GM12878 (cell line): Measurements from ENCODE around the gene ABHD17C. TPM values are rescaled to one million over a fixed set of nuclear protein-coding genes. Genes with fewer than 3 reads are reported as not detected.

Experiments used
- ATAC-seq: fragments of 200-7000 bp; cut with Tn5 transposase; 3 replicates; pipeline ENCODE4 v1.9.1; 2020; ENCODE audit warnings: mild to moderate bottlenecking, moderate library complexity
- BruUV-seq: library from RNA; stranded (reverse); fragments of 400-500 nt; replicated peaks from 2 replicates; lab custom pipeline; 2021; lab: Mats Ljungman, UMichigan
- CTCF ChIA-PET: fragments of 300-600 bp; sonication (Branson Sonifier 250); formaldehyde crosslinking; extraction: SDS; loops from one replicate; lab custom pipeline; 2021; ENCODE audit warnings: inconsistent platforms; lab: Yijun Ruan, JAX
- POLR2A ChIA-PET: fragments of 350-600 bp; formaldehyde crosslinking; extraction: SDS; loops from one replicate; lab custom pipeline; 2021; ENCODE audit warnings: inconsistent platforms; lab: Charles Lee
- RAD21 ChIA-PET: fragments of 300-600 bp; sonication (Branson Sonifier 250); formaldehyde crosslinking; loops from one replicate; lab custom pipeline; 2023; ENCODE audit warnings: antibody characterized with exemption; ENCODE audit not compliant: unreplicated experiment; lab: Charles Lee
- SMC1A ChIA-PET: fragments of 300-600 bp; sonication (Branson Sonifier 250); formaldehyde crosslinking; loops from one replicate; lab custom pipeline; 2023; ENCODE audit not compliant: unreplicated experiment, uncharacterized antibody; lab: Charles Lee
- DNase-seq: peaks from one replicate; pipeline ENCODE4 v3.0.0-alpha.2; 2011; ENCODE audit warnings: low read depth, low spot score
- FAIRE-seq: peaks from 3 replicates; lab custom pipeline; 2011; peaks lifted over from hg19 to GRCh38; lab: Jason Lieb, UNC
- H2AFZ ChIP-seq: 2 replicates; pipeline ENCODE4 v1.6.0; 2011; ENCODE audit warnings: low read depth, low read length, control low read depth; ENCODE audit not compliant: control insufficient read depth
- H3K27ac ChIP-seq: 2 replicates; pipeline ENCODE4 v1.5.1; 2011; ENCODE audit warnings: control low read depth; ENCODE audit not compliant: control insufficient read depth, insufficient read depth
- H3K27me3 ChIP-seq, 2 experiments: replicated peaks in 1 of 2; 2 replicates each; pipeline versions ENCODE4 v1.6.0 to v1.6.1; 2011; ENCODE audit warnings: low read length in 1 of 2; ENCODE audit not compliant: control insufficient read depth in 2 of 2, insufficient read depth in 2 of 2
- H3K36me3 ChIP-seq, 2 experiments: 2 replicates each; pipeline ENCODE4 v1.5.1; 2011; ENCODE audit warnings: low read length in 1 of 2; ENCODE audit not compliant: control insufficient read depth in 2 of 2, insufficient read depth in 2 of 2
- H3K4me1 ChIP-seq: 2 replicates; pipeline ENCODE4 v1.6.1; 2011; ENCODE audit warnings: mild to moderate bottlenecking, low read length, moderate library complexity, mixed read lengths; ENCODE audit not compliant: control insufficient read depth, insufficient read depth
- H3K4me2 ChIP-seq: 2 replicates; pipeline ENCODE4 v1.6.0; 2011; ENCODE audit warnings: control low read depth; ENCODE audit not compliant: control insufficient read depth, insufficient read depth
- H3K4me3 ChIP-seq: fragments of 200-600 bp; sonication (generic); 2 replicates; pipeline ENCODE4 v1.5.1; 2016
- H3K79me2 ChIP-seq: 2 replicates; pipeline ENCODE4 v1.6.0; 2011; ENCODE audit warnings: low read length; ENCODE audit not compliant: control insufficient read depth, insufficient read depth
- H3K9ac ChIP-seq: 2 replicates; pipeline ENCODE4 v1.8.0; 2011; ENCODE audit warnings: low read length, control low read depth, mixed read lengths; ENCODE audit not compliant: control insufficient read depth, insufficient read depth
- H3K9me3 ChIP-seq: replicated peaks from 3 replicates; pipeline ENCODE4 v1.5.1; 2011; ENCODE audit warnings: mild to moderate bottlenecking, low read length; ENCODE audit not compliant: control insufficient read depth, insufficient read depth
- H4K20me1 ChIP-seq: 2 replicates; pipeline ENCODE4 v1.6.0; 2011; ENCODE audit not compliant: control insufficient read depth, insufficient read depth
- ASH2L ChIP-seq: fragments of 300-600, 200-600 bp; sonication (generic); IDR thresholded peaks from 2 replicates; pipeline ENCODE4 v1.6.1; 2017; ENCODE audit warnings: low read depth, mild to moderate bottlenecking, borderline replicate concordance
- HDAC6 ChIP-seq: fragments of 200-600 bp; sonication (generic); IDR thresholded peaks from one replicate; pipeline ENCODE4 v1.8.0; 2017; ENCODE audit warnings: antibody characterized with exemption; ENCODE audit not compliant: unreplicated experiment
- HDGF ChIP-seq: fragments of 450-650 bp; IDR thresholded peaks from 2 replicates; pipeline ENCODE4 v1.6.1; 2016; ENCODE audit warnings: antibody characterized with exemption
- KAT2A ChIP-seq: conservative IDR thresholded peaks from 2 replicates; pipeline ENCODE4 v1.6.1; 2011; ENCODE audit warnings: low read depth, low read length; ENCODE audit not compliant: control insufficient read depth
- LARP7 ChIP-seq: fragments of 450-650 bp; IDR thresholded peaks from 2 replicates; pipeline ENCODE4 v1.6.1; 2017; ENCODE audit warnings: mild to moderate bottlenecking
- PBX3 ChIP-seq: IDR thresholded peaks from 2 replicates; pipeline ENCODE4 v1.6.1; 2011; ENCODE audit warnings: mild to moderate bottlenecking, low read depth, low read length, moderate library complexity; ENCODE audit not compliant: insufficient replicate concordance
- POLR2AphosphoS2 ChIP-seq: IDR thresholded peaks from 2 replicates; pipeline ENCODE4 v1.6.1; 2011; ENCODE audit warnings: low read depth, mild to moderate bottlenecking, low read length, improper control_type of control experiment, moderate library complexity
- POU2F2 ChIP-seq: IDR thresholded peaks from 3 replicates; pipeline ENCODE4 v1.6.1; 2011; ENCODE audit warnings: low read depth, mild to moderate bottlenecking, low read length, borderline replicate concordance
- RBBP5 ChIP-seq: fragments of 200-600 bp; sonication (generic); conservative IDR thresholded peaks from 2 replicates; pipeline ENCODE4 v1.6.1; 2016
- WGBS: methylation state at CpG from one replicate; pipeline ENCODE4 v1.1.6; 2016; ENCODE audit warnings: low lambda C conversion rate; ENCODE audit not compliant: insufficient replicate concordance, insufficient coverage; ENCODE audit errors: missing lambda C conversion rate; 5-methylcytosine and 5-hydroxymethylcytosine counted together
- in situ Hi-C: fragments of 300-500 bp; cut with MboI; formaldehyde crosslinking; loops from 9 replicates; pipeline ENCODE4 v1.14.3; 2018; ENCODE audit warnings: mixed read lengths
- intact Hi-C: fragments of 100-400 bp; cut with micrococcal nuclease; formaldehyde crosslinking; loops from one replicate; pipeline ENCODE4 v1.14.2; 2022; ENCODE audit not compliant: unreplicated experiment
- polyA plus RNA-seq, 11 experiments: library from polyadenylated mRNA; depleted of rRNA in 4 of 11; unstranded in 6 of 11; stranded (reverse) in 5 of 11; fragments of >200 nt; fragmentation: Nextera tagmentation in 4 of 11; fragmentation: Illumina TruSeq in 1 of 11; extraction: Ambion mirVana in 4 of 11; extraction: Trizol in 1 of 11; gene quantifications; 1 replicate in 1 of 11; 2 replicates in 10 of 11; pipeline versions ENCODE4 v1.2.1 to v1.2.3, GENCODE V29; 2011 to 2016; ENCODE audit warnings: inconsistent platforms in 2 of 11, missing spikeins in 2 of 11, low read depth in 1 of 11
- total RNA-seq, 4 experiments: library from RNA; depleted of rRNA in 3 of 4; stranded (reverse); fragments of >200 nt in 3 of 4; fragmentation: Illumina TruSeq in 1 of 4; extraction: Trizol in 1 of 4; gene quantifications; 2 replicates each; pipeline versions ENCODE4 v1.2.1 to v1.2.3, GENCODE V29; 2013 to 2021
- TF ChIP-seq, protein P1 (sequence below): fragments of 450-650 bp; IDR thresholded peaks from 2 replicates; pipeline ENCODE4 v1.6.1; 2017; ENCODE audit warnings: mild to moderate bottlenecking, moderate library complexity

ABHD17C gene
- total and polyA plus RNA-seq, 10 of the 15 experiments (the other 5 are each of a cell fraction or from before 2014, with no cell fraction given), result 0.92 to 11.4 (median 5.5) TPM

DNA sequence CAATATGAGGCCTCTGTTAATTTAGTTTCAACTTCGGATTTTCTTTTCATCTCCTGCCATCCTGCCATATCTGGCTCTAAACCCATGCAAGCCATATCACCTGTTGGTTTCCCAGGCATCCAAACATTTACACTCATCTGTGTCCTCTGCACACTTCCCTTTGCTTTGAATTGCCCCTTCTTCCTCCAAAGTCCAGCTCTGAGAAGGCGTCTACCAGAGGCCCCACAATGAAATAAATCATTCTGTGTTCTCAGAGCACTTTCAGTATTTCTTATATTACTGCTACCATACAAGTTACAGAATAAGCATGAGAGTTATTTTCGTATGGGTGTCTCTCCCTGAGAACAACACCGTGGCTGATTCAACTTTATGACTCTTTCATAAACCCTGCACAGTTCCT is 12.9 kb upstream of the ABHD17C start:
- ATAC-seq, result no peak
- CTCF ChIA-PET, result interaction anchor here (1.3 kb wide), 1 partner anchor 94 kb away, joined by 5 read pairs; no protein-coding TSS in a partner anchor

More for the DNA sequence above, 12.9 kb upstream of the ABHD17C start:
- Histone ChIP-seq H3K79me2 (no peaks in the 10 kb centered on the region), H3K9ac (no peak overlapping the region), H3K27me3 (no peaks in the 10 kb centered on the region), H3K4me2 (no peak overlapping the region), H3K4me1 (no peaks in the 10 kb centered on the region), H4K20me1 (no peaks in the 10 kb centered on the region), H2AFZ (no peak overlapping the region), H3K9me3 (peaks cover 7% of the 10 kb centered on the region; the same call in 2 of the 3 replicates), H3K4me3 (no peak overlapping the region), H3K27ac (no peak overlapping the region), H3K36me3 (no peaks in the 10 kb centered on the region)
- 5% methylated on average over 4 of the region's 4 CpGs for WGBS
- in situ Hi-C loops, result no loop called here
- intact Hi-C loops, result no loop called here
- DNase-seq (no peak), FAIRE-seq (no peak)
- TF ChIP-seq POLR2AphosphoS2 (no peak), KAT2A (no peak), RBBP5 (no peak), HDGF (no peak), HDAC6 (no peak), ASH2L (no peak), POU2F2 (no peak), LARP7 (no peak), PBX3 (no peak)
- TF ChIP-seq, protein P1, sequence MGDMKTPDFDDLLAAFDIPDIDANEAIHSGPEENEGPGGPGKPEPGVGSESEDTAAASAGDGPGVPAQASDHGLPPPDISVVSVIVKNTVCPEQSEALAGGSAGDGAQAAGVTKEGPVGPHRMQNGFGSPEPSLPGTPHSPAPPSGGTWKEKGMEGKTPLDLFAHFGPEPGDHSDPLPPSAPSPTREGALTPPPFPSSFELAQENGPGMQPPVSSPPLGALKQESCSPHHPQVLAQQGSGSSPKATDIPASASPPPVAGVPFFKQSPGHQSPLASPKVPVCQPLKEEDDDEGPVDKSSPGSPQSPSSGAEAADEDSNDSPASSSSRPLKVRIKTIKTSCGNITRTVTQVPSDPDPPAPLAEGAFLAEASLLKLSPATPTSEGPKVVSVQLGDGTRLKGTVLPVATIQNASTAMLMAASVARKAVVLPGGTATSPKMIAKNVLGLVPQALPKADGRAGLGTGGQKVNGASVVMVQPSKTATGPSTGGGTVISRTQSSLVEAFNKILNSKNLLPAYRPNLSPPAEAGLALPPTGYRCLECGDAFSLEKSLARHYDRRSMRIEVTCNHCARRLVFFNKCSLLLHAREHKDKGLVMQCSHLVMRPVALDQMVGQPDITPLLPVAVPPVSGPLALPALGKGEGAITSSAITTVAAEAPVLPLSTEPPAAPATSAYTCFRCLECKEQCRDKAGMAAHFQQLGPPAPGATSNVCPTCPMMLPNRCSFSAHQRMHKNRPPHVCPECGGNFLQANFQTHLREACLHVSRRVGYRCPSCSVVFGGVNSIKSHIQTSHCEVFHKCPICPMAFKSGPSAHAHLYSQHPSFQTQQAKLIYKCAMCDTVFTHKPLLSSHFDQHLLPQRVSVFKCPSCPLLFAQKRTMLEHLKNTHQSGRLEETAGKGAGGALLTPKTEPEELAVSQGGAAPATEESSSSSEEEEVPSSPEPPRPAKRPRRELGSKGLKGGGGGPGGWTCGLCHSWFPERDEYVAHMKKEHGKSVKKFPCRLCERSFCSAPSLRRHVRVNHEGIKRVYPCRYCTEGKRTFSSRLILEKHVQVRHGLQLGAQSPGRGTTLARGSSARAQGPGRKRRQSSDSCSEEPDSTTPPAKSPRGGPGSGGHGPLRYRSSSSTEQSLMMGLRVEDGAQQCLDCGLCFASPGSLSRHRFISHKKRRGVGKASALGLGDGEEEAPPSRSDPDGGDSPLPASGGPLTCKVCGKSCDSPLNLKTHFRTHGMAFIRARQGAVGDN, result no peak
- RAD21 ChIA-PET, result interaction anchor here (1.1 kb wide), 1 partner anchor 8 kb away, joined by 3 read pairs; no protein-coding TSS in a partner anchor
- SMC1A ChIA-PET, result interaction anchor here (1.3 to 1.5 kb wide), 3 partner anchors 8 to 94 kb away, joined by 3 to 6 read pairs (median 4); no protein-coding TSS in a partner anchor
- POLR2A ChIA-PET, result no interaction called here
- BruUV-seq, result no TSS peak
